HG03159 (cell line): ENCODE data around the gene DBH.
"Not testable (repeated sequence)": the region's sequence is repeated elsewhere in the genome, so short reads cannot be mapped to it uniquely, and the experiment has no call there.

Source experiments
- ATAC-seq: cut with Tn5 transposase; IDR thresholded peaks from one replicate; pipeline ENCODE4 v1.9.1; 2021; ENCODE audit warnings: mild to moderate bottlenecking, moderate library complexity; ENCODE audit not compliant: unreplicated experiment

The DBH gene

GRCh38 chr9:133664173-133665050 is 28.2 kb downstream of the DBH start:
- no peak for ATAC-seq

DNA sequence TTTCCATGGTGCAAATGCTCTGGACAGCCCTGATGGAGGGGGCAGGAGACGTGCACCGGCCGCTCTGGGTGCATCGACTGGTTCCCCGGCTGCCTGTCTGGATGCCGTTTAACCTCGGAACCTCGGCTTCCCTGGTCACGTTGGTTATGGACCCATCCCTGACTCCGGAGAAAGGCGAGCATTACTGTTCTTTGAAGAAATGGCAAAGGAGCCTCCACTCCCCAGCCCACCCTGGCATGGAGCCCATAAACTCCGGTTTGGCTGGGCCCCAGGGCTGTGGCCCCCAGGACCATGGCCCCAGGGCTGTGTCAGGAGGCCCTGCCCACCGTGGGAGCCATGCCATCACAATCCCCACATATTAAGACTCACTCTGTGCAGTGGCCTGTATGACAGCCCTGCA is 28.9 kb downstream of the DBH start:
- ATAC-seq: no peak

DNA sequence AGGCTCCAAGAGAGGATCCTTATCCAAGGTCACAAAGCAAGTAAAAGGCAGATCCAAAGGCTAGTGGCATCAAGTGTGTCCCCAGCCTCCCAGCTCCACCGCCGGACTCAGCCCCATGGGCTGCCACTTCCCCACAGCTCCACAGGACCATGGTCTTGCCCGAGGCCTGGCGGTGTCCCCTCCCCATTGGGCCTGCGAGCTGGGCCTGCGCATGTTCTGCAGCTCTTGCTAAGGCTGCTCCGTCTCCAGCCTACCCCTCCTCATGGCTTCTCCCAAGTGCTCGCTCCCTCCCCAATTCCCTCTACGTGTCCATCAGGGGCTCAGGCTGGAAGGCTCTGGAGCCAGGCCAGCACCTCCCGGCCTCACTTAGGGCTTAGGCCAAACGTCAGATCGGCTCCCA is 29.4 kb downstream of the DBH start:
- no peak for ATAC-seq

- ATAC-seq: no peak
Measured at GRCh38 chr9:133666387-133666786, 30.2 kb downstream of the DBH start.

- no peak for ATAC-seq
Measured at GRCh38 chr9:133666845-133667244, 30.7 kb downstream of the DBH start.

DNA sequence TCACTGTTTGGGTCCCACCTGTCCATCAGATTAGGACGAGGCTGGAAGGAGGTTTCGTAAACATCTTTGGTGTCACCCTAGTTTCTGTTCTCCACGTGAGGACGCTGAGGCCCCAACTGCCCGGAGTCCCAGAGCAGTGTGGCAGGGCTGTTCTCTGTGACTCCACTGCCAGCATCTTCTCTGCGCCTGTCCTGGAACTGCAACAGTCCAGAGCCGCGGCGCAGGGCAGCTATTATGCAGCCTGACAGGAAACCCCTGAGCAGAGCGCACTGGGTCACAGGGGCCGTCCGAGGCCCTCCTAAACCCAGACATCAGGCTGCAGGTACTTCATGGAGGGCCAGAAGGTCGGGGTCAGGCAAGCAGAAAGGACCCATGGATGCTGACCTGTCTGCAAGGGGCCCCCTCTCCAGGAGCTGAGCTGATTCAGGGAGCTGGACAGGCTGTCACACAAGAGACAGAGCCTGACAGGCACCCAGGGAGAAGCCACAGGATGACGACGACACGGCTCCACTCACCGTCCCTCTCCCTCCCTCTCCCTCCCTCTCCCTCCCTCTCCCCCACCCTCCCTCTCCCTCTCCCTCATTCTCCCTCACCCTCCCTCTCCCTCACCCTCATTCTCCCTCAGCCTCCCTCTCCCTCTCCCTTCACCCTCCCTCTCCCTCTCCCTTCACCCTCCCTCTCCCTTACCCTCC is 31.7 kb downstream of the DBH start:
- no peak for ATAC-seq

DNA sequence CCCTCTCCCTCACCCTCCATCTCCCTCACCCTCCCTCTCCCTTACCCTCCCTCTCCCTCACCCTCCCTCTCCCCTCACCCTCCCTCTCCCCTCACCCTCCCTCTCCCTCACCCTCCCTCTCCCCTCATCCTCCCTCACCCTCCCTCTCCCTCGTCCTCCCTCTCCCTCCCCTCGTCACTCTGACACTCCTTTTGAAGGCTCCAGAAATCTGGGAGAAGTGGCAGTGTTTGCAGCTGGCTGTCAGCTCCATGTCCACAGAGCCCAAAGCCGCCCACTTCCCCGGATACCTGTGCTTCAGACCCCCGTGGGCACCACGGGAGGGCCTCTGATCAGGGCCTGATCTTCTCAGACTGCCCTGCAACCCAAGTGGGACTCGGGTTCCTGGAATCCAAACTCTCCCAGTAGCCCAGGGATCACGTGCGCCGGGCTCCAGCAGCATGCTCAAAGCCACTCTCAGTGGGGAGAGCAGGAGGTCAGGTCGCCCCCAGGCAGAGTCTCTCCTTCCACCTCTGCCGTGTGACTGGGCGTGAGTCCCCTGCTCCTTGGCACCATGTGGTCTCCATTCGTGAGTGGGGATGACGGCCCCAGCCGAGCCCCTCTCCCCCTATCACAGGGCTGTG is 33.1 kb downstream of the DBH start:
- ATAC-seq: no peak

DNA sequence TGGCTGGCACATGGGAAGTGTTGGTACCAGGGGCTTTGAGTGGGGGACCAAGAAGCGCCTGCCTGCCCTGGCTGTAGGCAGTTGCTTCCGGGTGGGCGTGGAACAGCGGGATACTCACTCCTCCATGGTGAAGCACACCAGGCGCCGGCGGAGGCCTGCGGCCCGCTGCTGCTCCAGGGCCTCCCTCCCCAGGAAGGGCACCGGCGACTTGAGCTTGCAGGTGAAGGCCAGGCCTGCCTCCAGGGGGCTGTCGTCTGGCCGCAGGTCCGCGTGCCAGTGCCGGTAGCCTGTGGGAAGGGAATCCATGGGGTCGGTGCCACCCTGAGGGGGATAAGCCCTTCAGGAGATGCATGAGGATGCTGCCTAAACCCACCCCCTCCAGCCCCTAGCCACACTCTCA is 34.3 kb downstream of the DBH start:
- no peak for ATAC-seq

- ATAC-seq: no peak
Measured at GRCh38 chr9:133671371-133671770, 35.2 kb downstream of the DBH start.

- ATAC-seq: no peak
Measured at GRCh38 chr9:133672503-133673257, 36.5 kb downstream of the DBH start.

DNA sequence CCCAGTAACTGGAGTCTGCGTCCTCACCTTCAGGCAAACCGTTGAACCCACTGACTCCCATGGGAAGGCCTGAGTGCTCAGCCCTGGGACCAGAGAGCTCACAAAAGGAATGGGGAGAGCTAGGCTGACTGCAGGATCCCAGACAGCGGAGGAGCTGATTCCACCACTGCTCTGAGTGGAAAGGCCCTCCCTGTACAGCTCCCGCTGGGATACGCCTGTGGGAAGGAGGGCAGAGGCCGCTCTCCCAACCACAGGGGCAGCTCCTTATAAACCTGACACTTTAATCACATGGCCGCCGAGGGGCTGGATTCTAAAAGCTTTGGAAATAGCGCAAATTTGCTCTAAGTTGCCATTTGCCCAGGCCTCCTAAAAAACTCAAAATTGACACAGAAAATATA is 37.1 kb downstream of the DBH start:
- no peak for ATAC-seq

- ATAC-seq: no peak
Measured at GRCh38 chr9:133674091-133674490, 37.9 kb downstream of the DBH start.

- not testable (repeated sequence) for ATAC-seq
Measured at GRCh38 chr9:133675796-133676195, 39.6 kb downstream of the DBH start.

- ATAC-seq: no peak
Measured at GRCh38 chr9:133676450-133676849, 40.3 kb downstream of the DBH start.

- ATAC-seq: no peak
Measured at GRCh38 chr9:133677126-133678010, 41.2 kb downstream of the DBH start.

DNA sequence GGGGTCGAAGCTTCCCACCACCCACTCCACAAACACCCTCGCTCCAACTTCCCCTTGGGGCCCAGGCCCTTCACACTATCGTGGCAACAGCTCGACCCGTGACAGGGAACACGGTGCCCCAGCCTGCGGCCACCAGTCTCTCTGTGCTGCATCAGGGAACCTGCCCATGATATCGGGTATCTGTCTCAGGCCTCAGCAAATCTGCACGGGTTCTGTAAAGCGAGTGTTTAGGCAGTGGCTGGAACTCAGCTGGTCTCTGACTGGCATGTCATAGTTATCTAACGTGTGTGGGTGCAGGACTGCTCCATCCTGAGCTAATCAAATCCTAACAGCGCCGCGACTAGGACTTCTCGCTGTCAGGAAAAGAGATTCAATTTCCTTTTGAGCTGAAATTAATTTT is 42.9 kb downstream of the DBH start:
- no peak for ATAC-seq

- ATAC-seq: no peak
Measured at GRCh38 chr9:133679466-133680061, 43.4 kb downstream of the DBH start.

GRCh38 chr9:133680250-133680975 is 44.2 kb downstream of the DBH start:
- no peak for ATAC-seq

- ATAC-seq: no peak
Measured at GRCh38 chr9:133680976-133681657, 45.0 kb downstream of the DBH start.
